Measurements from ENCODE around the gene CNFN.

CNFN gene

DNA sequence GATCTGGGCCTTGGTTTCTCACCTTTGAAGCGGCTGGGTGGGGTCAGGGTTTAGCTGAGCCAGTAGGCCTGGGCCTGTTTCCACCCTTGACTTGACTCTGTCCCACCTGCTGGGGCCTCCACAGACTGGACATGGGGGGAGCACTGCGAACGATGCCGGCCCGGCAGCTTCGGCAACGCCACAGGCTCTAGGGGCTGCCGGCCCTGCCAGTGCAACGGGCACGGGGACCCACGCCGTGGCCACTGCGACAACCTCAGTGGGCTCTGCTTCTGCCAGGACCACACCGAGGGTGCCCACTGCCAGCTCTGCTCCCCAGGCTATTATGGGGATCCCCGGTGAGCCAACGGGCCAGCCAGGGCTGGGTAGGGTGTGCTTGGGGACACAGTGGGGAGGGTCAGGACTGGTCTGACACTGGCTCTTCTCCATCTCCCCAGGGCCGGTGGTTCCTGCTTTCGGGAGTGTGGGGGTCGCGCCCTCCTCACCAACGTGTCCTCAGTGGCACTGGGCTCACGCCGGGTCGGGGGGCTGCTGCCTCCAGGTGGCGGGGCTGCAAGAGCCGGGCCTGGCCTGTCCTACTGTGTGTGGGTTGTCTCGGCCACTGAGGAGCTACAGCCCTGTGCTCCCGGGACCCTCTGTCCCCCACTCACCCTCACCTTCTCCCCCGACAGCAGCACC lies 36.6 kb downstream of the CNFN start:
- TF ChIP-seq, protein P1, sequence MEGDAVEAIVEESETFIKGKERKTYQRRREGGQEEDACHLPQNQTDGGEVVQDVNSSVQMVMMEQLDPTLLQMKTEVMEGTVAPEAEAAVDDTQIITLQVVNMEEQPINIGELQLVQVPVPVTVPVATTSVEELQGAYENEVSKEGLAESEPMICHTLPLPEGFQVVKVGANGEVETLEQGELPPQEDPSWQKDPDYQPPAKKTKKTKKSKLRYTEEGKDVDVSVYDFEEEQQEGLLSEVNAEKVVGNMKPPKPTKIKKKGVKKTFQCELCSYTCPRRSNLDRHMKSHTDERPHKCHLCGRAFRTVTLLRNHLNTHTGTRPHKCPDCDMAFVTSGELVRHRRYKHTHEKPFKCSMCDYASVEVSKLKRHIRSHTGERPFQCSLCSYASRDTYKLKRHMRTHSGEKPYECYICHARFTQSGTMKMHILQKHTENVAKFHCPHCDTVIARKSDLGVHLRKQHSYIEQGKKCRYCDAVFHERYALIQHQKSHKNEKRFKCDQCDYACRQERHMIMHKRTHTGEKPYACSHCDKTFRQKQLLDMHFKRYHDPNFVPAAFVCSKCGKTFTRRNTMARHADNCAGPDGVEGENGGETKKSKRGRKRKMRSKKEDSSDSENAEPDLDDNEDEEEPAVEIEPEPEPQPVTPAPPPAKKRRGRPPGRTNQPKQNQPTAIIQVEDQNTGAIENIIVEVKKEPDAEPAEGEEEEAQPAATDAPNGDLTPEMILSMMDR (IDR thresholded peaks at IDR 0.05; ENCODE audit: poor library complexity, severe bottlenecking), result no peak
- Histone ChIP-seq H3K27ac (ENCODE audit: poor library complexity, severe bottlenecking) (no peak overlapping the region), H3K9me3 (ENCODE audit: severe bottlenecking) (no peaks in the 10 kb centered on the region), H3K36me3 (ENCODE audit: low read depth) (no peaks in the 10 kb centered on the region), H3K27me3 (ENCODE audit: insufficient read depth, poor library complexity, severe bottlenecking) (no peaks in the 10 kb centered on the region), H3K4me3 (ENCODE audit: severe bottlenecking) (no peak overlapping the region), H3K4me1 (ENCODE audit: insufficient read depth, poor library complexity, severe bottlenecking) (no peaks in the 10 kb centered on the region)
- ATAC-seq (ENCODE audit: low read depth) (no peak), DNase-seq (ENCODE audit: low spot score) (no peak)

DNA sequence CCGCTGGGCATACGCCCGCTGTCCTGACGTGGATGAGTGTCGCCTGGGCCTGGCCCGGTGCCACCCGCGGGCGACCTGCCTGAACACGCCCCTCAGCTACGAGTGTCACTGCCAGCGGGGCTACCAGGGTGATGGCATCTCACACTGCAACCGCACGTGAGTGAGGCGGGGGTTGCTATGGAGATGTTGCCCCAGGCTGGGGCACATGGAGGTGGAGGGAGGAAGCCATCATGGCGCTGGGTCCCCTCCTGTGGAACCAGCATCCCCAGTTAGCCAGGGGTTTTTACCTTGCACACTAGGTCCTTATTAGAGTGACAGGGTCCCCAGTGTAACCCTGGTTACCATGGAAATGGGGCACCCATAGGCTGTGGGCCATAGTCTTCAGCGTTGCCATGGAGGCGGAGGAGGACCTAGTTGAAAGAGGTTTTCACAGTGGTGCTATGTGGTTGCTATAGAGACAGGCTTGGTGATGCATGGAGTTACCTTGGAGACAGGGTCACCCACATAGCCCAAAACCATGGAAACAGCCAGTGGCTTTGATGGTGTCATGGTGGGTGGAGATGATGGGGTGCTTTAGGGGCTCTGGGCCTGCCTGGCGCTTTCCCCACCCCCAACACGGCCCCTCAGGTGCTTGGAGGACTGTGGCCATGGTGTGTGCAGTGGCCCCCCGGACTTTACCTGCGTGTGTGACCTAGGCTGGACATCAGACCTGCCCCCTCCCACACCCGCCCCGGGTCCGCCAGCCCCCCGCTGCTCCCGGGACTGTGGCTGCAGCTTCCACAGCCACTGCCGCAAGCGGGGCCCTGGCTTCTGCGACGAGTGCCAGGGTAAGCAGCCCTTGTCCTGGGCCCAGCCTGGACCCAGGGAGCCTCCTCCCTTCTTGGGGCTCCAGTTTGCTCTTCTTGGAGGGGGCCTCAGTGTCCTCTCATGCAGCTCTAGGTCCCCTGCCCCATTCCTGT lies 37.5 kb downstream of the CNFN start:
- Histone ChIP-seq H3K27me3 (ENCODE audit: insufficient read depth, poor library complexity, severe bottlenecking) (no peaks in the 10 kb centered on the region), H3K27ac (ENCODE audit: poor library complexity, severe bottlenecking) (no peak overlapping the region), H3K36me3 (ENCODE audit: low read depth) (no peaks in the 10 kb centered on the region), H3K4me3 (ENCODE audit: severe bottlenecking) (no peak overlapping the region), H3K4me1 (ENCODE audit: insufficient read depth, poor library complexity, severe bottlenecking) (no peaks in the 10 kb centered on the region), H3K9me3 (ENCODE audit: severe bottlenecking) (no peaks in the 10 kb centered on the region)
- ATAC-seq (ENCODE audit: low read depth), result no peak
- TF ChIP-seq, protein P1 (IDR thresholded peaks at IDR 0.05; ENCODE audit: poor library complexity, severe bottlenecking), result no peak
- no peak for DNase-seq (ENCODE audit: low spot score)

DNA sequence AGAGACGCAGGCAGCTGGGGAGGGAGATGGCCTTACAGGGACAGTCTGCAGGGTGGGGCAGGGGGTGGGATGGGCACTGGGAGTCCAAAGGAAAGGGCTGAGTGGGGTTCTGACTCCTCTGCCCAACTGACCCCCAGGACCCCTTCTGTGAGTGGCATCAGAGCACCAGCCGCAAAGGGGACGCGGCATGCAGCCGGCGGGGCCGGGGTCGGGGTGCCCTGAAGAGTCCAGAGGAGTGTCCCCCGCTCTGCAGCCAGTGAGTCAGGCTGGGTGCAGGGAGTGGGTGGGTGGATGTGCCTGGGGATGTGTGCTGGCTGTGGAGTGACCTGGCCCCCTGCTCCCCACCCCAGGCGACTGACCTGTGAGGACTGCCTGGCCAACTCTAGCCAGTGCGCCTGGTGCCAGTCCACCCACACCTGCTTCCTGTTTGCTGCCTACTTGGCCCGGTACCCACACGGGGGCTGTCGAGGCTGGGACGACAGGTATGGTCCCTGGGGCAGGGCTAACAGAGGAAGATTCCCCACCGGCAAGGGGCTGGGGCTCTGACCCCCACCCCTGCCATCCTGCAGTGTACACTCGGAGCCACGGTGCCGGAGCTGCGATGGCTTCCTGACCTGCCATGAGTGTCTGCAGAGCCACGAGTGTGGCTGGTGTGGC lies 38.9 kb downstream of the CNFN start:
- ATAC-seq (ENCODE audit: low read depth), result no peak
- Histone ChIP-seq H3K4me1 (ENCODE audit: insufficient read depth, poor library complexity, severe bottlenecking) (no peaks in the 10 kb centered on the region), H3K27me3 (ENCODE audit: insufficient read depth, poor library complexity, severe bottlenecking) (no peaks in the 10 kb centered on the region), H3K27ac (ENCODE audit: poor library complexity, severe bottlenecking) (no peak overlapping the region), H3K9me3 (ENCODE audit: severe bottlenecking) (no peaks in the 10 kb centered on the region), H3K4me3 (ENCODE audit: severe bottlenecking) (no peak overlapping the region), H3K36me3 (ENCODE audit: low read depth) (no peaks in the 10 kb centered on the region)
- TF ChIP-seq, protein P1 (IDR thresholded peaks at IDR 0.05; ENCODE audit: poor library complexity, severe bottlenecking), result no peak
- DNase-seq (ENCODE audit: low spot score), result peak; percentile 63

DNA sequence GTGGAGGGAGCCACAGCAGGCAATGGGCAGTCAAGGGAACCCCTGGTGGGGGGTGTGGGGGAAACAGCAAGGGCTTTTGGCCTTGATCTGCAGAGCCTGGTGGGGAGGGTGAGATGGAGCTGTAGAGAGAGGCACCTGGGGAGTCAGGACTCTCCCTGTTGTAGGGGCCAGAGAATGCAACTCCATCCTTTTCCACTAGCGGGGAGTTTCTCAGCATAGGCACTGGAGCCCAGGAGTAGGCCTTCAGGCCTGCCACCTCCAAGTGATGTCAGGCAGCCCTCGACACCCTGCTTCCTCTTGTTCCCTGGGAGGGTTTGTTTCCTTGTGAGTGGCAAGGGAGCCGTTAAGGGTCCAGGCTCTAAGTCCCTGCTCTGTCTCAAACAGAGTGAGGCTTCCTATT lies 39.7 kb downstream of the CNFN start:
- no peak overlapping the region for H3K4me3 ChIP-seq (ENCODE audit: severe bottlenecking)
- DNase-seq (ENCODE audit: low spot score) (no peak), ATAC-seq (ENCODE audit: low read depth) (peak; percentile 12; the same call in 1 of the 3 replicates)
- H3K27ac ChIP-seq (ENCODE audit: poor library complexity, severe bottlenecking), result no peak overlapping the region
- H3K27me3 ChIP-seq (ENCODE audit: insufficient read depth, poor library complexity, severe bottlenecking), result no peaks in the 10 kb centered on the region
- TF ChIP-seq, protein P1 (IDR thresholded peaks at IDR 0.05; ENCODE audit: poor library complexity, severe bottlenecking), result no peak
- H3K36me3 ChIP-seq (ENCODE audit: low read depth), result no peaks in the 10 kb centered on the region
- no peaks in the 10 kb centered on the region for H3K4me1 ChIP-seq (ENCODE audit: insufficient read depth, poor library complexity, severe bottlenecking)
- no peaks in the 10 kb centered on the region for H3K9me3 ChIP-seq (ENCODE audit: severe bottlenecking)

Measured in RWPE2 (cell line).